Esophagus squamous epithelium (tissue), 5 donors: ENCODE results near the gene RPTOR. TPM values are rescaled to one million over a fixed set of nuclear protein-coding genes. Genes with fewer than 3 reads are reported as not detected.

Experiments
- DNase-seq: peaks from one replicate; lab custom pipeline; 2025; lab: John Stamatoyannopoulos, UW
- H3K27ac ChIP-seq, 4 donors: fragments of 200-600 bp; sonication (generic); one replicate each; pipeline ENCODE4 v1.5.1; 2016 to 2019; ENCODE audit warnings: mild to moderate bottlenecking in 1 of 4
- H3K27me3 ChIP-seq, 4 donors: fragments of 200-600 bp; sonication (generic); 1 replicate in 3 of 4; 2 replicates in 1 of 4; pipeline versions ENCODE4 v1.5.1 to v1.6.0; 2017 to 2021; ENCODE audit warnings: antibody characterized with exemption in 1 of 4
- H3K36me3 ChIP-seq, 3 donors: fragments of 200-600 bp; sonication (generic); one replicate each; pipeline ENCODE4 v1.5.1; 2016 to 2019
- H3K4me1 ChIP-seq, 3 donors: fragments of 200-600 bp; sonication (generic); one replicate each; pipeline ENCODE4 v1.5.1; 2017 to 2019
- H3K4me3 ChIP-seq, 4 donors: fragments of 200-600 bp; sonication (generic); 1 replicate in 3 of 4; 2 replicates in 1 of 4; pipeline ENCODE4 v1.5.1; 2016 to 2019; ENCODE audit warnings: mild to moderate bottlenecking in 2 of 4, moderate library complexity in 1 of 4
- H3K9me3 ChIP-seq, 3 donors: fragments of 200-600 bp; sonication (generic); one replicate each; pipeline ENCODE4 v1.5.1; 2016 to 2019
- POLR2A ChIP-seq, 4 donors: fragments of 450-650 bp; IDR thresholded peaks; one replicate each; pipeline ENCODE4 v1.6.1; 2017; ENCODE audit warnings: antibody characterized with exemption in 4 of 4, mild to moderate bottlenecking in 4 of 4, moderate library complexity in 3 of 4
- WGBS, 2 donors: methylation state at CpG; one replicate each; pipeline ENCODE4 v1.1.5; 2018; 5-methylcytosine and 5-hydroxymethylcytosine counted together
- intact Hi-C: fragments of 100-400 bp; cut with DNase I; formaldehyde crosslinking; loops from one replicate; pipeline ENCODE4 v1.15.0; 2022
- total RNA-seq, 4 donors: library from RNA; depleted of rRNA; stranded (reverse); fragments of >200 nt; gene quantifications; one replicate each; pipeline ENCODE4 v1.1.0, GENCODE V29; 2016
- TF ChIP-seq, protein P1 (sequence below), 6 experiments: fragments of 450-650 bp in 4 of 6; fragments of 200-600 bp in 2 of 6; sonication (generic) in 2 of 6; IDR thresholded peaks; one replicate each; pipeline ENCODE4 v1.5.1; 2016 to 2019; ENCODE audit warnings: antibody characterized with exemption in 6 of 6, mild to moderate bottlenecking in 4 of 6, moderate library complexity in 4 of 6
- donor health status: DM: yes; HTN: yes; CAD: no.

Gene RPTOR
- total RNA-seq, 4 donors from 2014 or later, result 11.7 to 27.8 (median 22.8) TPM

DNA sequence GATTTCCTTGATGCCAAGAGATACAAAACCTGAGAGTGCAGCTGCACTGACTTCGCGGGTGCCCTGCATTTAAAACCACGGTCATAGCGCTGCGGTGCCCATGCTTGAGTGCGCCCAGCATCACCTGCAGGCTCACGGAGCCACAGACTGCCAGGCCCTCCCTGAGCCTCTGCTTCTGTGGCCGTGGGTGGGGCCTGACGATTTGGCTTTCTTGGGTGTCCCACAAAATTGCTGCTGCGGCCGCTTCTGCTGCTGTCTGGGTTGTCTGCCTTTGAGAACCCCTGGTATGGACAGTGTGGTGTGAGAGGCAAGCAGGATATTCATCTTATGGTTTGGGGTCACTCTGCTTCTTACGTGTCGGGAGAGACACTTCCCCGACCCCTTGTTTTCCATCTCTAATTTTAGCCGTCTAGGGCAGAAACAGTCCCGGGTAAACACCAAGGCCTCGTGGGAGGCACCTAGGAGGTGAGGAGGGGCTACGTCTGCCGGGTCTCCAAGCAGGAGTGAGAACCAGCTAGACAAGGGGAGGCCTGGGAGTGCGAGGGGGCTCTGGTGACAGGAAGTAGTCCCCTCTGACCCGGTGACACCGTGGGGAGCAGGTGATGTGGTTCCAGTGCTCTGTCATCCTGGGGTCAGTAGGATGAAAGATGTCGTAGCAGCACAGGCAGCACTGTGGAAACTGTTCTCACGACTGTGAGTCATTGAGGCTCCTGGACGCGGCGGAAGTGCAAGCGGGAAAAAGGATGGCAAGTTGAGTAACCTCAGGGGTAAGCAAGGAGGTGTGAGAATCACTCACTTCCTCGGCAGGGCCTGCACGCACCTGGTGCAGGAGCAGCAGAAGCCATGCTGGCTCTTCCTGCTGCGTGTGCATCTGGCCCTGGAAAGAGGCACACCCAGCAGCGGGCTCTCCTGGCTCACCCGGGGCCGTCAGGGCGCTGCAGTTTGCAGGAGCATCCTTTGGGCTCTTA, 176.3 kb downstream of the RPTOR start:
- intact Hi-C loops, result no loop called here
- WGBS, 2 donors, result 66 to 77% methylated on average over 22 to 25 of the region's 35 CpGs
- Histone ChIP-seq H3K4me3 (no peak overlapping the region), H3K27ac (peak overlapping the region in 1 of 4 donors; percentile 7), H3K27me3 (no peaks in the 10 kb centered on the region), H3K9me3 (no peaks in the 10 kb centered on the region), H3K36me3 (no peaks in the 10 kb centered on the region), H3K4me1 (peaks cover 0 to 29% (median 0%) of the 10 kb centered on the region in 3 donors)
- TF ChIP-seq, protein P1, sequence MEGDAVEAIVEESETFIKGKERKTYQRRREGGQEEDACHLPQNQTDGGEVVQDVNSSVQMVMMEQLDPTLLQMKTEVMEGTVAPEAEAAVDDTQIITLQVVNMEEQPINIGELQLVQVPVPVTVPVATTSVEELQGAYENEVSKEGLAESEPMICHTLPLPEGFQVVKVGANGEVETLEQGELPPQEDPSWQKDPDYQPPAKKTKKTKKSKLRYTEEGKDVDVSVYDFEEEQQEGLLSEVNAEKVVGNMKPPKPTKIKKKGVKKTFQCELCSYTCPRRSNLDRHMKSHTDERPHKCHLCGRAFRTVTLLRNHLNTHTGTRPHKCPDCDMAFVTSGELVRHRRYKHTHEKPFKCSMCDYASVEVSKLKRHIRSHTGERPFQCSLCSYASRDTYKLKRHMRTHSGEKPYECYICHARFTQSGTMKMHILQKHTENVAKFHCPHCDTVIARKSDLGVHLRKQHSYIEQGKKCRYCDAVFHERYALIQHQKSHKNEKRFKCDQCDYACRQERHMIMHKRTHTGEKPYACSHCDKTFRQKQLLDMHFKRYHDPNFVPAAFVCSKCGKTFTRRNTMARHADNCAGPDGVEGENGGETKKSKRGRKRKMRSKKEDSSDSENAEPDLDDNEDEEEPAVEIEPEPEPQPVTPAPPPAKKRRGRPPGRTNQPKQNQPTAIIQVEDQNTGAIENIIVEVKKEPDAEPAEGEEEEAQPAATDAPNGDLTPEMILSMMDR (IDR thresholded peaks at IDR 0.05), result no peak
- TF ChIP-seq POLR2A (IDR thresholded peaks at IDR 0.05), result no peak
- DNase-seq, result no peak

DNA sequence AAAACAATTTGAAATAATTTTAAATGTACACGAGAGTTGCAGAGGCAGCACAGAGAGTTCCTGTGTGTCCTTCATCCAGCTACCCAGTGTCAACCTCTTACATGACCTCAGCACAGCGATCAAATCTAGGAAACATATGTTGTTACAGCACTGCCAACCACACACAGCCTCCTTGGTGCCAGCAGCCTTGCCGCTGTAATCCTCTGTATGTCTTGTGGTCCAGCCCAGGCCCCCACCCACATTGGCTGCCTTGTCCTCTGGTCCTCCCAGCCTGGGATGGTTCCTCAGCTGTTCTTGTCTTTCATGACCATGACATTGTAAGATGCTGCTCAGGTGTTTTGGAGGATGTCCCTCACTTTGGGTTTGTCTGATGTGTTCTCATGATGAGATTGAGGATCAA, 178.0 kb downstream of the RPTOR start:
- no peak overlapping the region for H3K4me3 ChIP-seq
- no peak overlapping the region for H3K27ac ChIP-seq
- DNase-seq, result no peak
- H3K36me3 ChIP-seq, result peaks cover 0 to 4% (median 0%) of the 10 kb centered on the region in 3 donors
- intact Hi-C loops, result no loop called here
- no peaks in the 10 kb centered on the region for H3K27me3 ChIP-seq
- TF ChIP-seq POLR2A (IDR thresholded peaks at IDR 0.05), result no peak
- TF ChIP-seq, protein P1 (IDR thresholded peaks at IDR 0.05), result no peak
- peaks cover 0 to 32% (median 0%) of the 10 kb centered on the region in 3 donors for H3K4me1 ChIP-seq
- H3K9me3 ChIP-seq, result no peaks in the 10 kb centered on the region
- WGBS, 2 donors, result 89 to 96% methylated on average over 2 to 3 of the region's 3 CpGs

- Histone ChIP-seq H3K27me3 (no peaks in the 10 kb centered on the region), H3K4me1 (peaks cover 0 to 32% (median 0%) of the 10 kb centered on the region in 3 donors), H3K9me3 (no peaks in the 10 kb centered on the region), H3K4me3 (no peak overlapping the region), H3K36me3 (peaks cover 0 to 4% (median 0%) of the 10 kb centered on the region in 3 donors), H3K27ac (no peak overlapping the region)
- intact Hi-C loops, result no loop called here
- 53 to 69% methylated on average over 6 to 12 of the region's 16 CpGs for WGBS, 2 donors
- no peak for TF ChIP-seq POLR2A (IDR thresholded peaks at IDR 0.05)
- TF ChIP-seq, protein P1 (IDR thresholded peaks at IDR 0.05), result no peak
- no peak for DNase-seq
These were observed 180.2 kb downstream of the RPTOR start for GRCh38 chr17:80724775-80725266.

- H3K9me3 ChIP-seq, result no peaks in the 10 kb centered on the region
- peaks cover 0 to 32% (median 0%) of the 10 kb centered on the region in 3 donors for H3K4me1 ChIP-seq
- H3K27ac ChIP-seq, result peak overlapping the region in 1 of 4 donors; percentile 9
- 69 to 78% methylated on average over 5 to 8 of the region's 8 CpGs for WGBS, 2 donors
- no peak overlapping the region for H3K4me3 ChIP-seq
- peaks cover 0 to 6% (median 0%) of the 10 kb centered on the region in 3 donors for H3K36me3 ChIP-seq
- TF ChIP-seq, protein P1 (IDR thresholded peaks at IDR 0.05), result no peak
- TF ChIP-seq POLR2A (IDR thresholded peaks at IDR 0.05), result no peak
- no peak for DNase-seq
- intact Hi-C loops, result no loop called here
- H3K27me3 ChIP-seq, result no peaks in the 10 kb centered on the region
These were observed 180.9 kb downstream of the RPTOR start for GRCh38 chr17:80725517-80725916.
